GM23338 (cell line): ENCODE results near the gene HAGH. TPM values are rescaled to one million over a fixed set of nuclear protein-coding genes. Genes with fewer than 3 reads are reported as not detected.

Source experiments
- ATAC-seq: fragments of 200-7000 bp; cut with Tn5 transposase; 3 replicates; pipeline ENCODE4 v1.9.1; 2020
- DNase-seq: peaks from one replicate; pipeline ENCODE4 v3.0.0-alpha.2; 2015; ENCODE audit warnings: low spot score
- H2AFZ ChIP-seq: fragments of 200-600 bp; sonication (generic); 2 replicates; pipeline ENCODE4 v1.8.0; 2016; ENCODE audit warnings: antibody characterized with exemption, mild to moderate bottlenecking, moderate library complexity
- H3F3A ChIP-seq: fragments of 200-600 bp; sonication (generic); replicated peaks from 2 replicates; pipeline ENCODE4 v1.8.0; 2017; ENCODE audit warnings: antibody characterized with exemption, mixed run types, low read depth
- H3K27ac ChIP-seq: fragments of 200-600 bp; sonication (generic); 2 replicates; pipeline ENCODE4 v1.6.1; 2016; ENCODE audit warnings: low read depth
- H3K27me3 ChIP-seq: fragments of 200-600 bp; sonication (generic); 2 replicates; pipeline ENCODE4 v1.8.0; 2016; ENCODE audit warnings: mild to moderate bottlenecking, mixed run types, moderate library complexity; ENCODE audit not compliant: insufficient read depth
- H3K36me3 ChIP-seq: fragments of 200-600 bp; sonication (generic); 2 replicates; pipeline ENCODE4 v1.8.0; 2016; ENCODE audit warnings: mild to moderate bottlenecking; ENCODE audit not compliant: insufficient read depth
- H3K4me1 ChIP-seq: fragments of 200-600 bp; sonication (generic); 2 replicates; pipeline ENCODE4 v1.8.0; 2016; ENCODE audit warnings: mild to moderate bottlenecking, moderate library complexity; ENCODE audit not compliant: insufficient read depth
- H3K4me2 ChIP-seq: fragments of 200-600 bp; sonication (generic); 2 replicates; pipeline ENCODE4 v1.7.1; 2017; ENCODE audit warnings: mixed run types
- H3K4me3 ChIP-seq: fragments of 200-600 bp; sonication (generic); 2 replicates; pipeline ENCODE4 v1.6.1; 2016; ENCODE audit warnings: mixed run types
- H3K79me2 ChIP-seq: fragments of 200-600 bp; sonication (generic); replicated peaks from 2 replicates; pipeline ENCODE4 v1.8.0; 2017; ENCODE audit warnings: mild to moderate bottlenecking; ENCODE audit not compliant: insufficient read depth
- H3K9me2 ChIP-seq: fragments of 200-600 bp; sonication (generic); 2 replicates; pipeline ENCODE4 v1.8.0; 2017; ENCODE audit not compliant: insufficient read depth
- H4K20me1 ChIP-seq: fragments of 200-600 bp; sonication (generic); replicated peaks from 2 replicates; pipeline ENCODE4 v1.8.0; 2017; ENCODE audit warnings: mild to moderate bottlenecking; ENCODE audit not compliant: insufficient read depth
- H3K27ac Mint-ChIP-seq: 2 replicates; pipeline ENCODE4 v1.8.0; 2020; ENCODE audit warnings: inconsistent platforms, mild to moderate bottlenecking, moderate library complexity, mixed read lengths
- H3K27me3 Mint-ChIP-seq: 3 replicates; pipeline ENCODE4 v1.8.0; 2022; ENCODE audit warnings: low read depth, mild to moderate bottlenecking, moderate library complexity, mixed read lengths, inconsistent platforms; ENCODE audit not compliant: insufficient read depth, poor library complexity
- H3K36me3 Mint-ChIP-seq: 3 replicates; pipeline ENCODE4 v1.8.0; 2021; ENCODE audit warnings: low read depth, mild to moderate bottlenecking, inconsistent platforms, moderate library complexity, mixed read lengths
- H3K4me1 Mint-ChIP-seq: 3 replicates; pipeline ENCODE4 v1.8.0; 2020; ENCODE audit warnings: mild to moderate bottlenecking, inconsistent platforms, mixed read lengths
- H3K4me3 Mint-ChIP-seq: 3 replicates; pipeline ENCODE4 v1.8.0; 2021; ENCODE audit warnings: moderate library complexity, mild to moderate bottlenecking, inconsistent platforms, mixed read lengths
- H3K9me3 Mint-ChIP-seq: 3 replicates; pipeline ENCODE4 v1.8.0; 2020; ENCODE audit warnings: moderate library complexity, mild to moderate bottlenecking, inconsistent platforms, mixed read lengths
- CREB1 ChIP-seq: fragments of 250-450 bp; sonication (Bioruptor Pico); IDR thresholded peaks from 2 replicates; pipeline ENCODE4 v1.5.0; 2020; ENCODE audit warnings: low read depth, mild to moderate bottlenecking, moderate library complexity
- ETS1 ChIP-seq: IDR thresholded peaks from 2 replicates; pipeline ENCODE4 v1.6.1; 2016; ENCODE audit warnings: antibody characterized with exemption
- EZH2 ChIP-seq: fragments of 200-600 bp; sonication (generic); IDR thresholded peaks from one replicate; pipeline ENCODE4 v1.8.0; 2017; ENCODE audit warnings: antibody characterized with exemption, mild to moderate bottlenecking, low read depth; ENCODE audit not compliant: unreplicated experiment
- EZH2phosphoT487 ChIP-seq: fragments of 200-600 bp; sonication (generic); IDR thresholded peaks from one replicate; pipeline ENCODE4 v1.8.1; 2018; ENCODE audit warnings: antibody characterized with exemption; ENCODE audit not compliant: unreplicated experiment
- JUNB ChIP-seq: IDR thresholded peaks from one replicate; pipeline ENCODE4 v1.6.1; 2016; ENCODE audit warnings: antibody characterized with exemption; ENCODE audit not compliant: unreplicated experiment
- NANOG ChIP-seq: IDR thresholded peaks from 2 replicates; pipeline ENCODE4 v1.6.1; 2016; ENCODE audit warnings: antibody characterized with exemption, borderline replicate concordance
- POLR2AphosphoS5 ChIP-seq: IDR thresholded peaks from 2 replicates; pipeline ENCODE4 v1.6.1; 2016; ENCODE audit warnings: antibody characterized with exemption, low read depth
- REST ChIP-seq: IDR thresholded peaks from one replicate; pipeline ENCODE4 v1.6.1; 2018; ENCODE audit warnings: antibody characterized with exemption; ENCODE audit not compliant: unreplicated experiment
- STAT1 ChIP-seq: IDR thresholded peaks from one replicate; pipeline ENCODE4 v1.6.1; 2016; ENCODE audit warnings: antibody characterized with exemption; ENCODE audit not compliant: unreplicated experiment
- ZNF114 ChIP-seq: fragments of 250-450 bp; sonication (Bioruptor Pico); IDR thresholded peaks from 2 replicates; pipeline ENCODE4 v1.5.0; 2020; ENCODE audit warnings: mild to moderate bottlenecking, moderate library complexity
- ZNF331 ChIP-seq: fragments of 250-450 bp; sonication (Bioruptor Pico); IDR thresholded peaks from 2 replicates; pipeline ENCODE4 v1.5.0; 2020; ENCODE audit warnings: low read depth, mild to moderate bottlenecking, moderate library complexity
- polyA plus RNA-seq: library from polyadenylated mRNA; unstranded; fragments of >200 nt; fragmentation: Nextera tagmentation; extraction: Ambion mirVana; gene quantifications from 2 replicates; pipeline ENCODE4 v1.2.1, GENCODE V29; 2016
- total RNA-seq: library from RNA; depleted of rRNA; stranded (reverse); fragments of >200 nt; shearing (Covaris generic); gene quantifications from 2 replicates; pipeline ENCODE4 v1.2.3, GENCODE V29; 2014
- TF ChIP-seq, protein P1 (sequence below): fragments of 250-450 bp; sonication (Bioruptor Pico); IDR thresholded peaks from 2 replicates; pipeline ENCODE4 v1.5.0; 2020; ENCODE audit warnings: mild to moderate bottlenecking, moderate library complexity
- TF ChIP-seq, protein P2 (sequence below), 2 experiments: fragments of 200-600 bp in 1 of 2; sonication (generic) in 1 of 2; conservative IDR thresholded peaks; 2 replicates each; pipeline versions ENCODE4 v1.5.1 to v1.6.1; 2016 to 2017; ENCODE audit warnings: antibody characterized with exemption in 2 of 2, low read depth in 2 of 2, mild to moderate bottlenecking in 2 of 2, moderate library complexity in 1 of 2

HAGH gene
- total and polyA plus RNA-seq, 2 experiments from 2014 or later, result 24.7 to 28.9 TPM

- peaks cover 2% of the 10 kb centered on the region; the same call in 2 of the 3 replicates for H3K4me1 Mint-ChIP-seq
- no peaks in the 10 kb centered on the region for H3K36me3 Mint-ChIP-seq
- Histone ChIP-seq H3K27ac (no peak overlapping the region), H4K20me1 (no peaks in the 10 kb centered on the region; the same call in 1 of the 2 replicates), H3K4me2 (no peak overlapping the region), H3K4me1 (0 out of 2 replicates have a peak, but pooled peaks cover 2% of the 10 kb centered on the region), H3F3A (no peaks in the 10 kb centered on the region), H3K36me3 (no peaks in the 10 kb centered on the region), H2AFZ (no peak overlapping the region), H3K27me3 (no peaks in the 10 kb centered on the region), H3K9me2 (no peaks in the 10 kb centered on the region), H3K4me3 (no peak overlapping the region), H3K79me2 (peaks cover under 1% of the 10 kb centered on the region; the same call in 1 of the 2 replicates)
- TF ChIP-seq ZNF114 (CRISPR knock-in tag) (no peak), NANOG (no peak), EZH2 (no peak), REST (no peak), POLR2AphosphoS5 (no peak), ZNF331 (CRISPR knock-in tag) (no peak), EZH2phosphoT487 (no peak), STAT1 (no peak), CREB1 (CRISPR knock-in tag) (no peak), ETS1 (no peak), JUNB (no peak)
- TF ChIP-seq, protein P1, sequence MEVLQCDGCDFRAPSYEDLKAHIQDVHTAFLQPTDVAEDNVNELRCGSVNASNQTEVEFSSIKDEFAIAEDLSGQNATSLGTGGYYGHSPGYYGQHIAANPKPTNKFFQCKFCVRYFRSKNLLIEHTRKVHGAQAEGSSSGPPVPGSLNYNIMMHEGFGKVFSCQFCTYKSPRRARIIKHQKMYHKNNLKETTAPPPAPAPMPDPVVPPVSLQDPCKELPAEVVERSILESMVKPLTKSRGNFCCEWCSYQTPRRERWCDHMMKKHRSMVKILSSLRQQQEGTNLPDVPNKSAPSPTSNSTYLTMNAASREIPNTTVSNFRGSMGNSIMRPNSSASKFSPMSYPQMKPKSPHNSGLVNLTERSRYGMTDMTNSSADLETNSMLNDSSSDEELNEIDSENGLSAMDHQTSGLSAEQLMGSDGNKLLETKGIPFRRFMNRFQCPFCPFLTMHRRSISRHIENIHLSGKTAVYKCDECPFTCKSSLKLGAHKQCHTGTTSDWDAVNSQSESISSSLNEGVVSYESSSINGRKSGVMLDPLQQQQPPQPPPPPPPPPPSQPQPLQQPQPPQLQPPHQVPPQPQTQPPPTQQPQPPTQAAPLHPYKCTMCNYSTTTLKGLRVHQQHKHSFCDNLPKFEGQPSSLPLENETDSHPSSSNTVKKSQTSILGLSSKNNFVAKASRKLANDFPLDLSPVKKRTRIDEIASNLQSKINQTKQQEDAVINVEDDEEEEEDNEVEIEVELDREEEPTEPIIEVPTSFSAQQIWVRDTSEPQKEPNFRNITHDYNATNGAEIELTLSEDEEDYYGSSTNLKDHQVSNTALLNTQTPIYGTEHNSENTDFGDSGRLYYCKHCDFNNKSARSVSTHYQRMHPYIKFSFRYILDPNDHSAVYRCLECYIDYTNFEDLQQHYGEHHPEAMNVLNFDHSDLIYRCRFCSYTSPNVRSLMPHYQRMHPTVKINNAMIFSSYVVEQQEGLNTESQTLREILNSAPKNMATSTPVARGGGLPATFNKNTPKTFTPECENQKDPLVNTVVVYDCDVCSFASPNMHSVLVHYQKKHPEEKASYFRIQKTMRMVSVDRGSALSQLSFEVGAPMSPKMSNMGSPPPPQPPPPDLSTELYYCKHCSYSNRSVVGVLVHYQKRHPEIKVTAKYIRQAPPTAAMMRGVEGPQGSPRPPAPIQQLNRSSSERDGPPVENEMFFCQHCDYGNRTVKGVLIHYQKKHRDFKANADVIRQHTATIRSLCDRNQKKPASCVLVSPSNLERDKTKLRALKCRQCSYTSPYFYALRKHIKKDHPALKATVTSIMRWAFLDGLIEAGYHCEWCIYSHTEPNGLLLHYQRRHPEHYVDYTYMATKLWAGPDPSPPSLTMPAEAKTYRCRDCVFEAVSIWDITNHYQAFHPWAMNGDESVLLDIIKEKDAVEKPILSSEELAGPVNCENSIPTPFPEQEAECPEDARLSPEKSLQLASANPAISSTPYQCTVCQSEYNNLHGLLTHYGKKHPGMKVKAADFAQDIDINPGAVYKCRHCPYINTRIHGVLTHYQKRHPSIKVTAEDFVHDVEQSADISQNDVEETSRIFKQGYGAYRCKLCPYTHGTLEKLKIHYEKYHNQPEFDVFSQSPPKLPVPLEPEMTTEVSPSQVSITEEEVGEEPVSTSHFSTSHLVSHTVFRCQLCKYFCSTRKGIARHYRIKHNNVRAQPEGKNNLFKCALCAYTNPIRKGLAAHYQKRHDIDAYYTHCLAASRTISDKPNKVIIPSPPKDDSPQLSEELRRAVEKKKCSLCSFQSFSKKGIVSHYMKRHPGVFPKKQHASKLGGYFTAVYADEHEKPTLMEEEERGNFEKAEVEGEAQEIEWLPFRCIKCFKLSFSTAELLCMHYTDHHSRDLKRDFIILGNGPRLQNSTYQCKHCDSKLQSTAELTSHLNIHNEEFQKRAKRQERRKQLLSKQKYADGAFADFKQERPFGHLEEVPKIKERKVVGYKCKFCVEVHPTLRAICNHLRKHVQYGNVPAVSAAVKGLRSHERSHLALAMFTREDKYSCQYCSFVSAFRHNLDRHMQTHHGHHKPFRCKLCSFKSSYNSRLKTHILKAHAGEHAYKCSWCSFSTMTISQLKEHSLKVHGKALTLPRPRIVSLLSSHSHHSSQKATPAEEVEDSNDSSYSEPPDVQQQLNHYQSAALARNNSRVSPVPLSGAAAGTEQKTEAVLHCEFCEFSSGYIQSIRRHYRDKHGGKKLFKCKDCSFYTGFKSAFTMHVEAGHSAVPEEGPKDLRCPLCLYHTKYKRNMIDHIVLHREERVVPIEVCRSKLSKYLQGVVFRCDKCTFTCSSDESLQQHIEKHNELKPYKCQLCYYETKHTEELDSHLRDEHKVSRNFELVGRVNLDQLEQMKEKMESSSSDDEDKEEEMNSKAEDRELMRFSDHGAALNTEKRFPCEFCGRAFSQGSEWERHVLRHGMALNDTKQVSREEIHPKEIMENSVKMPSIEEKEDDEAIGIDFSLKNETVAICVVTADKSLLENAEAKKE (CRISPR knock-in tag), result no peak
- TF ChIP-seq, protein P2, sequence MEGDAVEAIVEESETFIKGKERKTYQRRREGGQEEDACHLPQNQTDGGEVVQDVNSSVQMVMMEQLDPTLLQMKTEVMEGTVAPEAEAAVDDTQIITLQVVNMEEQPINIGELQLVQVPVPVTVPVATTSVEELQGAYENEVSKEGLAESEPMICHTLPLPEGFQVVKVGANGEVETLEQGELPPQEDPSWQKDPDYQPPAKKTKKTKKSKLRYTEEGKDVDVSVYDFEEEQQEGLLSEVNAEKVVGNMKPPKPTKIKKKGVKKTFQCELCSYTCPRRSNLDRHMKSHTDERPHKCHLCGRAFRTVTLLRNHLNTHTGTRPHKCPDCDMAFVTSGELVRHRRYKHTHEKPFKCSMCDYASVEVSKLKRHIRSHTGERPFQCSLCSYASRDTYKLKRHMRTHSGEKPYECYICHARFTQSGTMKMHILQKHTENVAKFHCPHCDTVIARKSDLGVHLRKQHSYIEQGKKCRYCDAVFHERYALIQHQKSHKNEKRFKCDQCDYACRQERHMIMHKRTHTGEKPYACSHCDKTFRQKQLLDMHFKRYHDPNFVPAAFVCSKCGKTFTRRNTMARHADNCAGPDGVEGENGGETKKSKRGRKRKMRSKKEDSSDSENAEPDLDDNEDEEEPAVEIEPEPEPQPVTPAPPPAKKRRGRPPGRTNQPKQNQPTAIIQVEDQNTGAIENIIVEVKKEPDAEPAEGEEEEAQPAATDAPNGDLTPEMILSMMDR (conservative IDR thresholded peaks at IDR 0.05; ENCODE audit: low read depth in 2 of 2), result no peak
- H3K4me3 Mint-ChIP-seq, result no peak overlapping the region
- H3K27me3 Mint-ChIP-seq, result peaks cover 8% of the 10 kb centered on the region
- no peak for ATAC-seq
- no peak overlapping the region for H3K27ac Mint-ChIP-seq
- no peak for DNase-seq
- H3K9me3 Mint-ChIP-seq, result no peaks in the 10 kb centered on the region; the same call in 2 of the 3 replicates
These were observed 7.5 kb upstream of the HAGH start for GRCh38 chr16:1834096-1834495.
